Retinal pigment epithelial cell (primary cell): ENCODE measurements around the gene YWHAQ.

Source experiments
- DNase-seq: peaks from one replicate; pipeline ENCODE4 v3.0.0-alpha.2; 2010; ENCODE audit warnings: low read depth
- H3K4me3 ChIP-seq: 2 replicates; pipeline ENCODE4 v1.5.1; 2011; ENCODE audit warnings: mild to moderate bottlenecking, low read length, control low read depth, moderate library complexity
- TF ChIP-seq, protein P1 (sequence below): conservative IDR thresholded peaks from 2 replicates; pipeline ENCODE4 v1.5.1; 2011; ENCODE audit warnings: low read depth, low read length, control low read depth, inconsistent platforms

YWHAQ gene

GRCh38 chr2:9649261-9649660 is 18.5 kb upstream of the YWHAQ start:
- no peak for DNase-seq
- TF ChIP-seq, protein P1, sequence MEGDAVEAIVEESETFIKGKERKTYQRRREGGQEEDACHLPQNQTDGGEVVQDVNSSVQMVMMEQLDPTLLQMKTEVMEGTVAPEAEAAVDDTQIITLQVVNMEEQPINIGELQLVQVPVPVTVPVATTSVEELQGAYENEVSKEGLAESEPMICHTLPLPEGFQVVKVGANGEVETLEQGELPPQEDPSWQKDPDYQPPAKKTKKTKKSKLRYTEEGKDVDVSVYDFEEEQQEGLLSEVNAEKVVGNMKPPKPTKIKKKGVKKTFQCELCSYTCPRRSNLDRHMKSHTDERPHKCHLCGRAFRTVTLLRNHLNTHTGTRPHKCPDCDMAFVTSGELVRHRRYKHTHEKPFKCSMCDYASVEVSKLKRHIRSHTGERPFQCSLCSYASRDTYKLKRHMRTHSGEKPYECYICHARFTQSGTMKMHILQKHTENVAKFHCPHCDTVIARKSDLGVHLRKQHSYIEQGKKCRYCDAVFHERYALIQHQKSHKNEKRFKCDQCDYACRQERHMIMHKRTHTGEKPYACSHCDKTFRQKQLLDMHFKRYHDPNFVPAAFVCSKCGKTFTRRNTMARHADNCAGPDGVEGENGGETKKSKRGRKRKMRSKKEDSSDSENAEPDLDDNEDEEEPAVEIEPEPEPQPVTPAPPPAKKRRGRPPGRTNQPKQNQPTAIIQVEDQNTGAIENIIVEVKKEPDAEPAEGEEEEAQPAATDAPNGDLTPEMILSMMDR: no peak
- no peak overlapping the region for H3K4me3 ChIP-seq

DNA sequence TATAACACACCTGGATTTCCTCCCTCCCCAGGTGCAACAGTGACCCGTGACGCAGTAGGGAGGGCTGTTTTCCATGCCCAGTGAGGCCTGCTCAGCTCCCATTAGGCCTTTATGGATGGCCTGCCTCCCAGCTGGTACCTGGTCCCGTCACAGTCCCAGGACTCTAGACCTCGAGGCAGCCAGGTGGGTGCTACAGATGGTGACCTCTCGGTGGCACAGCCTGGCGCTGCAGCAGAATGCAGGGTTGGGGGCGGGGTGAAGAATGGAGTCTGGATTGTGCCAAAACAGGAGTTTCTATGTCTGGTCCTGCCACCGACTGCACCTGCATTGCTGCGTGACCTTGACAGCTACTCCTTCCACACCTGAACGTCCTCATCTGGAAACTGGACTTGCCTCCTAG is 18.0 kb upstream of the YWHAQ start:
- H3K4me3 ChIP-seq: no peak overlapping the region
- TF ChIP-seq, protein P1: no peak
- no peak for DNase-seq

DNA sequence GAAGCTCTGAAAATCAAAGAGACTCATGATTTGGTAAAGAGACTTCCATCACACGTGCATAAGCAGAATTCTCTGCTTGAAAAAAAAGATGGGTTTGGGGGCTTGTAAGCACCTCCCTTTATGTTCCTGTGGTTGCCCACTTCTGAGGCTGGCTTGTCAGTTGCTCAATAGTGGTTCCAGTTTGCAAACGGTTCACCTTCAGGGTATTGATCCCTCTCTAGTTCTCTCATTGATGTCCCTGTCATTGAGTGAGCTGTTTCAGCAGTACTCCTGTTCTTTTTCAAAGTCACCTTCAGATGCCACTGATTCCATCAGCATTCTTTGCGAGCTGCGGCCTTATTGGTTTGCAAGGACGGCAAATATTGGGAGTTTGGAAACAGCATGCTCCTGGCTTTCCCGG is 17.1 kb upstream of the YWHAQ start:
- TF ChIP-seq, protein P1: no peak
- H3K4me3 ChIP-seq: no peak overlapping the region
- no peak for DNase-seq

GRCh38 chr2:9646196-9647030 is 15.6 kb upstream of the YWHAQ start:
- no peak for DNase-seq
- TF ChIP-seq, protein P1: no peak

GRCh38 chr2:9644603-9645002 is 13.8 kb upstream of the YWHAQ start:
- no peak overlapping the region for H3K4me3 ChIP-seq
- TF ChIP-seq, protein P1: no peak
- no peak for DNase-seq

More at GRCh38 chr2:9646196-9647030, 15.6 kb upstream of the YWHAQ start:
- H3K4me3 ChIP-seq: no peak overlapping the region

GRCh38 chr2:9644021-9644420 is 13.2 kb upstream of the YWHAQ start:
- no peak for DNase-seq
- no peak overlapping the region for H3K4me3 ChIP-seq

More at GRCh38 chr2:9644021-9644420, 13.2 kb upstream of the YWHAQ start:
- TF ChIP-seq, protein P1: no peak
